Brain microvascular endothelial cell (primary cell): ENCODE measurements around the gene SRGAP3.

ENCODE experiments used
- DNase-seq: peaks from one replicate; pipeline ENCODE4 v3.0.0-alpha.2; 2020
- H3K27ac ChIP-seq: fragments of 250-450 bp; sonication (Bioruptor Pico); 2 replicates; pipeline ENCODE4 v1.5.1; 2020; ENCODE audit warnings: mild to moderate bottlenecking, moderate library complexity
- H3K27me3 ChIP-seq: fragments of 250-450 bp; sonication (Bioruptor Pico); replicated peaks from 2 replicates; pipeline ENCODE4 v1.5.1; 2020; ENCODE audit warnings: mild to moderate bottlenecking
- H3K36me3 ChIP-seq: fragments of 250-450 bp; sonication (Bioruptor Pico); replicated peaks from 2 replicates; pipeline ENCODE4 v1.5.1; 2020; ENCODE audit warnings: mild to moderate bottlenecking
- H3K4me3 ChIP-seq: 2 replicates; pipeline ENCODE4 v1.5.1; 2011; ENCODE audit warnings: low read depth, mild to moderate bottlenecking, control low read depth, low read length, moderate library complexity
- CTCF ChIP-seq: IDR thresholded peaks from 2 replicates; pipeline ENCODE4 v1.5.1; 2011; ENCODE audit warnings: low read depth, mild to moderate bottlenecking, moderate library complexity, low read length, control low read depth, inconsistent platforms; ENCODE audit errors: missing control alignments
- in situ Hi-C: cut with HindIII; loops from 2 replicates; pipeline ENCODE4 v1.10.0; 2017; ENCODE audit warnings: low sequenced_read_pairs, low pct_ligation_motif_present

Gene SRGAP3

GRCh38 chr3:8986741-8987140 is 262.7 kb downstream of the SRGAP3 start:
- no peaks in the 10 kb centered on the region for H3K27me3 ChIP-seq
- in situ Hi-C loops, result loop anchor here (25.0 kb wide), 1 partner anchor 326 kb away; no protein-coding TSS in a partner anchor
- no peak overlapping the region for H3K27ac ChIP-seq
- H3K36me3 ChIP-seq, result no peaks in the 10 kb centered on the region
- DNase-seq, result no peak
- no peak for TF ChIP-seq CTCF
- no peak overlapping the region for H3K4me3 ChIP-seq

GRCh38 chr3:8985876-8986275 is 263.6 kb downstream of the SRGAP3 start:
- TF ChIP-seq CTCF, result no peak
- Histone ChIP-seq H3K4me3 (no peak overlapping the region), H3K36me3 (no peaks in the 10 kb centered on the region), H3K27me3 (no peaks in the 10 kb centered on the region), H3K27ac (no peak overlapping the region)
- in situ Hi-C loops, result loop anchor here (25.0 kb wide), 1 partner anchor 326 kb away; no protein-coding TSS in a partner anchor
- DNase-seq, result no peak

GRCh38 chr3:8985411-8985831 is 264.0 kb downstream of the SRGAP3 start:
- Histone ChIP-seq H3K27me3 (no peaks in the 10 kb centered on the region), H3K27ac (no peak overlapping the region), H3K36me3 (no peaks in the 10 kb centered on the region), H3K4me3 (no peak overlapping the region)
- DNase-seq, result no peak
- no peak for TF ChIP-seq CTCF
- in situ Hi-C loops, result loop anchor here (25.0 kb wide), 1 partner anchor 327 kb away; no protein-coding TSS in a partner anchor

- no peak for DNase-seq
- no peaks in the 10 kb centered on the region for H3K27me3 ChIP-seq
- TF ChIP-seq CTCF, result no peak
- in situ Hi-C loops, result loop anchor here (25.0 kb wide), 1 partner anchor 328 kb away; no protein-coding TSS in a partner anchor
- H3K4me3 ChIP-seq, result no peak overlapping the region
- no peaks in the 10 kb centered on the region for H3K36me3 ChIP-seq
- no peak overlapping the region for H3K27ac ChIP-seq
Measured at GRCh38 chr3:8984526-8984925, 264.9 kb downstream of the SRGAP3 start.

GRCh38 chr3:8984081-8984480 is 265.4 kb downstream of the SRGAP3 start:
- in situ Hi-C loops, result loop anchor here (25.0 kb wide), 1 partner anchor 328 kb away; no protein-coding TSS in a partner anchor
- DNase-seq, result no peak
- no peak for TF ChIP-seq CTCF
- Histone ChIP-seq H3K27ac (no peak overlapping the region), H3K36me3 (no peaks in the 10 kb centered on the region), H3K4me3 (no peak overlapping the region), H3K27me3 (no peaks in the 10 kb centered on the region)

- TF ChIP-seq CTCF, result no peak
- Histone ChIP-seq H3K27ac (no peak overlapping the region), H3K27me3 (no peaks in the 10 kb centered on the region), H3K36me3 (no peaks in the 10 kb centered on the region), H3K4me3 (no peak overlapping the region)
- DNase-seq, result no peak
- in situ Hi-C loops, result loop anchor here (25.0 kb wide), 1 partner anchor 329 kb away; no protein-coding TSS in a partner anchor
Measured at GRCh38 chr3:8983591-8983990, 265.9 kb downstream of the SRGAP3 start.
